ENCODE measurements around the gene ADAM22. TPM values are rescaled to one million over a fixed set of nuclear protein-coding genes. Genes with fewer than 3 reads are reported as not detected.

ADAM22 gene
- polyA plus RNA-seq, 1 donor from 2014 or later, result 46.3 TPM

- H3K27ac ChIP-seq (ENCODE audit: low read length), result no peak overlapping the region
- no peak for TF ChIP-seq EZH2 (IDR thresholded peaks at IDR 0.05; ENCODE audit: borderline replicate concordance, insufficient read depth, low read length, poor library complexity, severe bottlenecking)
- no peak for TF ChIP-seq POLR2AphosphoS5 (IDR thresholded peaks at IDR 0.05)
- TF ChIP-seq SMC3 (conservative IDR thresholded peaks at IDR 0.05; ENCODE audit: poor library complexity), result no peak
- no peak for TF ChIP-seq REST (IDR thresholded peaks at IDR 0.05; ENCODE audit: borderline replicate concordance)
- no peak for TF ChIP-seq EP300 (conservative IDR thresholded peaks at IDR 0.05; ENCODE audit: poor library complexity, severe bottlenecking)
- no peak for TF ChIP-seq RAD21 (conservative IDR thresholded peaks at IDR 0.05)
- TF ChIP-seq MXI1 (conservative IDR thresholded peaks at IDR 0.05; ENCODE audit: poor library complexity, severe bottlenecking), result no peak
- TF ChIP-seq TAF1 (IDR thresholded peaks at IDR 0.05; ENCODE audit: low read depth), result no peak
- no peak for TF ChIP-seq CTCF (IDR thresholded peaks at IDR 0.05; ENCODE audit: poor library complexity, severe bottlenecking)
- no peak overlapping the region for H3K9ac ChIP-seq (ENCODE audit: low read length)
These were observed 103.0 kb downstream of the ADAM22 start for GRCh38 chr7:88037050-88037449.

GRCh38 chr7:88040694-88041093 is 106.6 kb downstream of the ADAM22 start:
- TF ChIP-seq RAD21 (conservative IDR thresholded peaks at IDR 0.05) (no peak), POLR2AphosphoS5 (IDR thresholded peaks at IDR 0.05) (no peak), TAF1 (IDR thresholded peaks at IDR 0.05; ENCODE audit: low read depth) (no peak), CTCF (IDR thresholded peaks at IDR 0.05; ENCODE audit: poor library complexity, severe bottlenecking) (no peak), EZH2 (IDR thresholded peaks at IDR 0.05; ENCODE audit: borderline replicate concordance, insufficient read depth, low read length, poor library complexity, severe bottlenecking) (no peak), REST (IDR thresholded peaks at IDR 0.05; ENCODE audit: borderline replicate concordance) (no peak), SMC3 (conservative IDR thresholded peaks at IDR 0.05; ENCODE audit: poor library complexity) (no peak), MXI1 (conservative IDR thresholded peaks at IDR 0.05; ENCODE audit: poor library complexity, severe bottlenecking) (no peak), EP300 (conservative IDR thresholded peaks at IDR 0.05; ENCODE audit: poor library complexity, severe bottlenecking) (no peak)
- no peaks in the 10 kb centered on the region for H3K9me3 ChIP-seq (ENCODE audit: low read length)
- H3K9ac ChIP-seq (ENCODE audit: low read length), result no peak overlapping the region
- H3F3A ChIP-seq (ENCODE audit: insufficient read depth, low read length, poor library complexity, severe bottlenecking), result no peaks in the 10 kb centered on the region
- no peaks in the 10 kb centered on the region for H4K20me1 ChIP-seq (ENCODE audit: insufficient read depth)
- H2AFZ ChIP-seq (ENCODE audit: low read depth, low read length), result no peak overlapping the region
- H3K27ac ChIP-seq (ENCODE audit: low read length), result no peak overlapping the region
- no peaks in the 10 kb centered on the region for H3K27me3 ChIP-seq (ENCODE audit: insufficient read depth, low read depth, low read length)
- no peaks in the 10 kb centered on the region for H3K79me2 ChIP-seq (replicated peaks; ENCODE audit: insufficient read depth, low read length)
- no peak overlapping the region for H3K4me2 ChIP-seq (ENCODE audit: low read length)
- H3K9me2 ChIP-seq (ENCODE audit: insufficient read depth, low read length), result no peaks in the 10 kb centered on the region
- no peak overlapping the region for H3K4me3 ChIP-seq (ENCODE audit: low read length)
- H3K36me3 ChIP-seq (ENCODE audit: insufficient read depth, low read length), result no peaks in the 10 kb centered on the region

More at GRCh38 chr7:88037050-88037449, 103.0 kb downstream of the ADAM22 start:
- Histone ChIP-seq H2AFZ (ENCODE audit: low read depth, low read length) (no peak overlapping the region), H4K20me1 (ENCODE audit: insufficient read depth) (no peaks in the 10 kb centered on the region), H3K79me2 (replicated peaks; ENCODE audit: insufficient read depth, low read length) (no peaks in the 10 kb centered on the region), H3K9me2 (ENCODE audit: insufficient read depth, low read length) (no peaks in the 10 kb centered on the region), H3F3A (ENCODE audit: insufficient read depth, low read length, poor library complexity, severe bottlenecking) (no peaks in the 10 kb centered on the region), H3K27me3 (ENCODE audit: insufficient read depth, low read depth, low read length) (no peaks in the 10 kb centered on the region), H3K9me3 (ENCODE audit: low read length) (no peaks in the 10 kb centered on the region), H3K4me3 (ENCODE audit: low read length) (no peak overlapping the region), H3K4me2 (ENCODE audit: low read length) (no peak overlapping the region), H3K36me3 (ENCODE audit: insufficient read depth, low read length) (no peaks in the 10 kb centered on the region)
